Breast epithelium (tissue), 3 donors: ENCODE data around the gene PDHB.

Experiments used
- POLR2A ChIP-seq: fragments of 450-650 bp; IDR thresholded peaks from one replicate; pipeline ENCODE4 v1.6.1; 2016; ENCODE audit warnings: antibody characterized with exemption, mild to moderate bottlenecking, moderate library complexity
- POLR2AphosphoS5 ChIP-seq, 3 donors: sonication (generic); formaldehyde crosslinking; IDR thresholded peaks; one replicate each; pipeline ENCODE4 v1.6.1; 2017; ENCODE audit warnings: antibody characterized with exemption in 3 of 3
- TF ChIP-seq, protein P1 (sequence below), 3 donors: fragments of 450-650 bp; IDR thresholded peaks; one replicate each; pipeline ENCODE4 v1.5.1; 2016 to 2017; ENCODE audit warnings: antibody characterized with exemption in 3 of 3, mild to moderate bottlenecking in 3 of 3, moderate library complexity in 3 of 3

DNA sequence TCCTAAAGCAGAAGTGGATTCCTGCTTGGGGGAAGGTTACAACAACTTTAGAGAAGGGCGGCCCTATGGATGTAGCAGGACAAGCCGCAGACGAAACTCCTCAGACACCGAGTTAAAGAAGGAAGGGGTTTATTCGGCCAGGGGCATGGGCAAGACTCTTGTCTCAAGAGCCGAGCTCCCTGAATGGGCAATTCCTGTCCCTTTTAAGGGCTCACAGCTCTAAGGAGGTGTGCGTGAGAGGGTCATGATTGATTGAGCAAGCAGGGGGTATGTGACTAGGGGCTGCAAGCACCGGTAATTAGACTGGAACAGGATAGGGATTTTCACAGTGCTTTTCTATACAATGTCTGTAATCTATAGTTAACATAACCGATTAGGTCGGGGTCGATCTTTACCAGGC, 879 bp upstream of the PDHB start:
- TF ChIP-seq, protein P1, sequence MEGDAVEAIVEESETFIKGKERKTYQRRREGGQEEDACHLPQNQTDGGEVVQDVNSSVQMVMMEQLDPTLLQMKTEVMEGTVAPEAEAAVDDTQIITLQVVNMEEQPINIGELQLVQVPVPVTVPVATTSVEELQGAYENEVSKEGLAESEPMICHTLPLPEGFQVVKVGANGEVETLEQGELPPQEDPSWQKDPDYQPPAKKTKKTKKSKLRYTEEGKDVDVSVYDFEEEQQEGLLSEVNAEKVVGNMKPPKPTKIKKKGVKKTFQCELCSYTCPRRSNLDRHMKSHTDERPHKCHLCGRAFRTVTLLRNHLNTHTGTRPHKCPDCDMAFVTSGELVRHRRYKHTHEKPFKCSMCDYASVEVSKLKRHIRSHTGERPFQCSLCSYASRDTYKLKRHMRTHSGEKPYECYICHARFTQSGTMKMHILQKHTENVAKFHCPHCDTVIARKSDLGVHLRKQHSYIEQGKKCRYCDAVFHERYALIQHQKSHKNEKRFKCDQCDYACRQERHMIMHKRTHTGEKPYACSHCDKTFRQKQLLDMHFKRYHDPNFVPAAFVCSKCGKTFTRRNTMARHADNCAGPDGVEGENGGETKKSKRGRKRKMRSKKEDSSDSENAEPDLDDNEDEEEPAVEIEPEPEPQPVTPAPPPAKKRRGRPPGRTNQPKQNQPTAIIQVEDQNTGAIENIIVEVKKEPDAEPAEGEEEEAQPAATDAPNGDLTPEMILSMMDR (IDR thresholded peaks at IDR 0.05): no peak
- no peak for TF ChIP-seq POLR2A
- no peak for TF ChIP-seq POLR2AphosphoS5 (IDR thresholded peaks at IDR 0.05)
